Vagina (tissue), 2 donors: ENCODE results near the gene CTNND2.

Source experiments
- CTCF ChIP-seq, 3 experiments: fragments of 450-650 bp in 2 of 3; fragments of 200-600 bp in 1 of 3; sonication (generic) in 1 of 3; IDR thresholded peaks; one replicate each; pipeline ENCODE4 v1.5.1; 2017 to 2019; ENCODE audit warnings: antibody characterized with exemption in 3 of 3, mild to moderate bottlenecking in 2 of 3, moderate library complexity in 2 of 3
- POLR2A ChIP-seq, 2 donors: fragments of 450-650 bp; IDR thresholded peaks; one replicate each; pipeline ENCODE4 v1.6.1; 2017; ENCODE audit warnings: antibody characterized with exemption in 2 of 2, mild to moderate bottlenecking in 2 of 2, moderate library complexity in 2 of 2
- POLR2AphosphoS5 ChIP-seq, 2 donors: sonication (generic); formaldehyde crosslinking; IDR thresholded peaks; one replicate each; pipeline ENCODE4 v1.9.0; 2017; ENCODE audit warnings: antibody characterized with exemption in 2 of 2, mild to moderate bottlenecking in 2 of 2, low read depth in 1 of 2; ENCODE audit not compliant: insufficient read depth in 1 of 2

GRCh38 chr5:11573140-11573992 is 330.9 kb downstream of the CTNND2 start:
- TF ChIP-seq CTCF (IDR thresholded peaks at IDR 0.05): no peak
- no peak for TF ChIP-seq POLR2AphosphoS5 (IDR thresholded peaks at IDR 0.05; ENCODE audit: insufficient read depth in 1 of 2, low read depth in 1 of 2)
- no peak for TF ChIP-seq POLR2A (IDR thresholded peaks at IDR 0.05)
